HEK293 (cell line): Measurements from ENCODE around the gene ZDHHC3.

Experiments
- EGR2 ChIP-seq: fragments of 450-650 bp; formaldehyde crosslinking; IDR thresholded peaks from 2 replicates; pipeline ENCODE4 v1.5.1; 2016; ENCODE audit warnings: low read depth, missing biosample characterization, missing genetic modification characterization
- GLIS1 ChIP-seq: fragments of 450-650 bp; formaldehyde crosslinking; IDR thresholded peaks from 2 replicates; pipeline ENCODE4 v1.5.1; 2016; ENCODE audit warnings: missing biosample characterization, missing genetic modification characterization
- SCRT1 ChIP-seq: fragments of 450-650 bp; formaldehyde crosslinking; IDR thresholded peaks from 2 replicates; pipeline ENCODE4 v1.5.1; 2016; ENCODE audit warnings: missing biosample characterization, missing genetic modification characterization, borderline replicate concordance
- SP3 ChIP-seq: fragments of 450-650 bp; formaldehyde crosslinking; IDR thresholded peaks from 2 replicates; pipeline ENCODE4 v1.5.1; 2016; ENCODE audit warnings: missing biosample characterization, missing genetic modification characterization
- TRIM28 ChIP-seq: IDR thresholded peaks from 2 replicates; pipeline ENCODE4 v1.6.1; 2011; ENCODE audit warnings: low read length, control low read depth, borderline replicate concordance
- ZBTB1 ChIP-seq: fragments of 450-650 bp; formaldehyde crosslinking; IDR thresholded peaks from 2 replicates; pipeline ENCODE4 v1.5.1; 2016; ENCODE audit warnings: missing biosample characterization, missing genetic modification characterization
- ZBTB20 ChIP-seq: fragments of 450-650 bp; formaldehyde crosslinking; IDR thresholded peaks from 2 replicates; pipeline ENCODE4 v1.5.1; 2016; ENCODE audit warnings: missing biosample characterization, missing genetic modification characterization
- ZIC2 ChIP-seq: fragments of 450-650 bp; formaldehyde crosslinking; IDR thresholded peaks from 2 replicates; pipeline ENCODE4 v1.5.1; 2016; ENCODE audit warnings: missing biosample characterization, missing genetic modification characterization
- ZNF132 ChIP-seq: fragments of 450-650 bp; formaldehyde crosslinking; IDR thresholded peaks from 2 replicates; pipeline ENCODE4 v1.5.1; 2017; ENCODE audit warnings: missing biosample characterization, missing genetic modification characterization, borderline replicate concordance
- ZNF133 ChIP-seq: fragments of 450-650 bp; formaldehyde crosslinking; IDR thresholded peaks from 2 replicates; pipeline ENCODE4 v1.5.1; 2016; ENCODE audit warnings: missing biosample characterization, missing genetic modification characterization
- ZNF174 ChIP-seq: fragments of 450-650 bp; formaldehyde crosslinking; IDR thresholded peaks from 2 replicates; pipeline ENCODE4 v1.5.0; 2017; ENCODE audit warnings: missing biosample characterization, mild to moderate bottlenecking, missing genetic modification characterization
- ZNF223 ChIP-seq: fragments of 450-650 bp; formaldehyde crosslinking; IDR thresholded peaks from 2 replicates; pipeline ENCODE4 v1.5.1; 2016; ENCODE audit warnings: missing biosample characterization, missing genetic modification characterization
- ZNF354C ChIP-seq: fragments of 450-650 bp; formaldehyde crosslinking; IDR thresholded peaks from 2 replicates; pipeline ENCODE4 v1.5.1; 2016; ENCODE audit warnings: missing biosample characterization, missing genetic modification characterization, low read depth, borderline replicate concordance
- ZNF433 ChIP-seq: fragments of 450-650 bp; formaldehyde crosslinking; IDR thresholded peaks from 2 replicates; pipeline ENCODE4 v1.5.1; 2016; ENCODE audit warnings: missing biosample characterization, missing genetic modification characterization, low read depth
- ZNF549 ChIP-seq: fragments of 450-650 bp; IDR thresholded peaks from 2 replicates; pipeline ENCODE4 v1.5.1; 2018; ENCODE audit warnings: missing biosample characterization, missing genetic modification characterization, mild to moderate bottlenecking, inconsistent platforms, moderate library complexity
- ZNF561 ChIP-seq: fragments of 450-650 bp; IDR thresholded peaks from 2 replicates; pipeline ENCODE4 v1.5.1; 2018; ENCODE audit warnings: missing biosample characterization, missing genetic modification characterization, borderline replicate concordance
- ZNF792 ChIP-seq: fragments of 450-650 bp; formaldehyde crosslinking; IDR thresholded peaks from 2 replicates; pipeline ENCODE4 v1.5.1; 2016; ENCODE audit warnings: missing biosample characterization, missing genetic modification characterization
- TF ChIP-seq, protein P1 (sequence below): fragments of 450-650 bp; IDR thresholded peaks from 2 replicates; pipeline ENCODE4 v1.5.1; 2018; ENCODE audit warnings: missing biosample characterization, missing genetic modification characterization
- TF ChIP-seq, protein P2 (sequence below): fragments of 450-650 bp; formaldehyde crosslinking; conservative IDR thresholded peaks from 2 replicates; pipeline ENCODE4 v1.5.1; 2016; ENCODE audit warnings: low read depth, missing biosample characterization, missing genetic modification characterization
- TF ChIP-seq, protein P3 (sequence below): fragments of 450-650 bp; formaldehyde crosslinking; IDR thresholded peaks from 2 replicates; pipeline ENCODE4 v1.5.1; 2016; ENCODE audit warnings: missing biosample characterization, missing genetic modification characterization
- TF ChIP-seq, protein P4 (sequence below): sonication (generic); formaldehyde crosslinking; IDR thresholded peaks from 2 replicates; pipeline ENCODE4 v1.8.1; 2022; ENCODE audit warnings: mild to moderate bottlenecking, moderate library complexity, missing genetic modification reagents
- TF ChIP-seq, protein P5 (sequence below): fragments of 450-650 bp; formaldehyde crosslinking; IDR thresholded peaks from 2 replicates; pipeline ENCODE4 v1.5.1; 2016; ENCODE audit warnings: missing biosample characterization, missing genetic modification characterization
- TF ChIP-seq, protein P6 (sequence below): fragments of 450-650 bp; formaldehyde crosslinking; IDR thresholded peaks from 2 replicates; pipeline ENCODE4 v1.5.1; 2016; ENCODE audit warnings: missing biosample characterization, missing genetic modification characterization
- TF ChIP-seq, protein P7 (sequence below): fragments of 450-650 bp; formaldehyde crosslinking; IDR thresholded peaks from 2 replicates; pipeline ENCODE4 v1.5.1; 2016; ENCODE audit warnings: missing biosample characterization, missing genetic modification characterization
- TF ChIP-seq, protein P8 (sequence below): fragments of 450-650 bp; formaldehyde crosslinking; IDR thresholded peaks from 2 replicates; pipeline ENCODE4 v1.5.1; 2016; ENCODE audit warnings: missing biosample characterization, missing genetic modification characterization, low read depth

The ZDHHC3 gene

DNA sequence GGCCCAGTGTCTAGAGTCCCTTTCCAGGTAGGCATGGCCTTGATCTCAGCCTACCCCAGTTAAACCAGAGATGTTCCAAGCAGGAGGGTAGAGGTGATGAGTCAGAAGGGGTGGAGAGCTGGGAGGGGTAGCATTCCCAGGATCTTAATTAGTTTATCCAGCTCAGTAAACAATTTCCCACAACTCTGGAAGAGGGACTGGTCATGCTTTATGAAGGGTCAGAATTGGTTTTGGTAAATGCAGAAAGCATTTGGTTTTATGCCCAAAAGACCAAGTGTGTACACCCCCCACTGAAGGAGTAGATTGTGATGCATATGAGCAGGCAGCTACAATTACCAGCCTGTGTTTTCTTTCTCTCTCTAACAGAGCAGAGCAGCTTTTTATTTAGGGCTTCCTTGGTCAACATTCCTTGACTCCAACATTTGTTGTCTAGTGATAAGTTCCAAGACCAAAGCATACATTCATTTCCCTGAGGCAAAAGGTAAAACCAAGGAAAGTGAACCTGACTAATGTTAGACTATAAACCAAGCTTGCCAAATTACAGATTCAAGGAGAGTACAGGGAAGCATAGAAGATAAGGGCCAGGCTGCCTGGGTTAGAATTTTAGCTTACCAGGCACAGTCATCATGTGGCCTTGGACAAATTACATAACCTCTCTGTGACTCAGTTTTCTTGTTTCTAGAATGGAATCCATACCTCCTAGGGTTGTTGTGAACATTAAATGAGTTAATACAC is 17.7 kb upstream of the ZDHHC3 start (continued):
- TF ChIP-seq, protein P1, sequence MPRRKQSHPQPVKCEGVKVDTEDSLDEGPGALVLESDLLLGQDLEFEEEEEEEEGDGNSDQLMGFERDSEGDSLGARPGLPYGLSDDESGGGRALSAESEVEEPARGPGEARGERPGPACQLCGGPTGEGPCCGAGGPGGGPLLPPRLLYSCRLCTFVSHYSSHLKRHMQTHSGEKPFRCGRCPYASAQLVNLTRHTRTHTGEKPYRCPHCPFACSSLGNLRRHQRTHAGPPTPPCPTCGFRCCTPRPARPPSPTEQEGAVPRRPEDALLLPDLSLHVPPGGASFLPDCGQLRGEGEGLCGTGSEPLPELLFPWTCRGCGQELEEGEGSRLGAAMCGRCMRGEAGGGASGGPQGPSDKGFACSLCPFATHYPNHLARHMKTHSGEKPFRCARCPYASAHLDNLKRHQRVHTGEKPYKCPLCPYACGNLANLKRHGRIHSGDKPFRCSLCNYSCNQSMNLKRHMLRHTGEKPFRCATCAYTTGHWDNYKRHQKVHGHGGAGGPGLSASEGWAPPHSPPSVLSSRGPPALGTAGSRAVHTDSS (tag by site-specific recombination), result no peak
- TF ChIP-seq GLIS1, result peak; percentile 89
- no peak for TF ChIP-seq ZNF792 (tag by site-specific recombination)
- TF ChIP-seq, protein P2, sequence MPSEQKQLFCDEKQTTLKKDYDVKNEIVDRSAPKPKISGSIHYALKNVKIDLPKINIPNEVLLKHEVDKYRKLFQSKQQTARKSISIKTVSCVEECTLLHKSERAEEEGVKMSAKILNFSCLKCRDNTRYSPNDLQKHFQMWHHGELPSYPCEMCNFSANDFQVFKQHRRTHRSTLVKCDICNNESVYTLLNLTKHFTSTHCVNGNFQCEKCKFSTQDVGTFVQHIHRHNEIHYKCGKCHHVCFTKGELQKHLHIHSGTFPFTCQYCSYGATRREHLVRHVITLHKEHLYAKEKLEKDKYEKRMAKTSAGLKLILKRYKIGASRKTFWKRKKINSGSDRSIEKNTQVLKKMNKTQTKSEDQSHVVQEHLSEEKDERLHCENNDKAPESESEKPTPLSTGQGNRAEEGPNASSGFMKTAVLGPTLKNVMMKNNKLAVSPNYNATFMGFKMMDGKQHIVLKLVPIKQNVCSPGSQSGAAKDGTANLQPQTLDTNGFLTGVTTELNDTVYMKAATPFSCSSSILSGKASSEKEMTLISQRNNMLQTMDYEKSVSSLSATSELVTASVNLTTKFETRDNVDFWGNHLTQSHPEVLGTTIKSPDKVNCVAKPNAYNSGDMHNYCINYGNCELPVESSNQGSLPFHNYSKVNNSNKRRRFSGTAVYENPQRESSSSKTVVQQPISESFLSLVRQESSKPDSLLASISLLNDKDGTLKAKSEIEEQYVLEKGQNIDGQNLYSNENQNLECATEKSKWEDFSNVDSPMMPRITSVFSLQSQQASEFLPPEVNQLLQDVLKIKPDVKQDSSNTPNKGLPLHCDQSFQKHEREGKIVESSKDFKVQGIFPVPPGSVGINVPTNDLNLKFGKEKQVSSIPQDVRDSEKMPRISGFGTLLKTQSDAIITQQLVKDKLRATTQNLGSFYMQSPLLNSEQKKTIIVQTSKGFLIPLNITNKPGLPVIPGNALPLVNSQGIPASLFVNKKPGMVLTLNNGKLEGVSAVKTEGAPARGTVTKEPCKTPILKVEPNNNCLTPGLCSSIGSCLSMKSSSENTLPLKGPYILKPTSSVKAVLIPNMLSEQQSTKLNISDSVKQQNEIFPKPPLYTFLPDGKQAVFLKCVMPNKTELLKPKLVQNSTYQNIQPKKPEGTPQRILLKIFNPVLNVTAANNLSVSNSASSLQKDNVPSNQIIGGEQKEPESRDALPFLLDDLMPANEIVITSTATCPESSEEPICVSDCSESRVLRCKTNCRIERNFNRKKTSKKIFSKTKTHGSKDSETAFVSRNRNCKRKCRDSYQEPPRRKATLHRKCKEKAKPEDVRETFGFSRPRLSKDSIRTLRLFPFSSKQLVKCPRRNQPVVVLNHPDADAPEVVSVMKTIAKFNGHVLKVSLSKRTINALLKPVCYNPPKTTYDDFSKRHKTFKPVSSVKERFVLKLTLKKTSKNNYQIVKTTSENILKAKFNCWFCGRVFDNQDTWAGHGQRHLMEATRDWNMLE (tag by site-specific recombination), result no peak
- TF ChIP-seq ZNF132, result no peak
- TF ChIP-seq, protein P3, sequence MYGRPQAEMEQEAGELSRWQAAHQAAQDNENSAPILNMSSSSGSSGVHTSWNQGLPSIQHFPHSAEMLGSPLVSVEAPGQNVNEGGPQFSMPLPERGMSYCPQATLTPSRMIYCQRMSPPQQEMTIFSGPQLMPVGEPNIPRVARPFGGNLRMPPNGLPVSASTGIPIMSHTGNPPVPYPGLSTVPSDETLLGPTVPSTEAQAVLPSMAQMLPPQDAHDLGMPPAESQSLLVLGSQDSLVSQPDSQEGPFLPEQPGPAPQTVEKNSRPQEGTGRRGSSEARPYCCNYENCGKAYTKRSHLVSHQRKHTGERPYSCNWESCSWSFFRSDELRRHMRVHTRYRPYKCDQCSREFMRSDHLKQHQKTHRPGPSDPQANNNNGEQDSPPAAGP (tag by site-specific recombination), result no peak
- TF ChIP-seq ZNF433, result no peak
- no peak for TF ChIP-seq ZBTB1 (tag by site-specific recombination)
- TF ChIP-seq, protein P4, sequence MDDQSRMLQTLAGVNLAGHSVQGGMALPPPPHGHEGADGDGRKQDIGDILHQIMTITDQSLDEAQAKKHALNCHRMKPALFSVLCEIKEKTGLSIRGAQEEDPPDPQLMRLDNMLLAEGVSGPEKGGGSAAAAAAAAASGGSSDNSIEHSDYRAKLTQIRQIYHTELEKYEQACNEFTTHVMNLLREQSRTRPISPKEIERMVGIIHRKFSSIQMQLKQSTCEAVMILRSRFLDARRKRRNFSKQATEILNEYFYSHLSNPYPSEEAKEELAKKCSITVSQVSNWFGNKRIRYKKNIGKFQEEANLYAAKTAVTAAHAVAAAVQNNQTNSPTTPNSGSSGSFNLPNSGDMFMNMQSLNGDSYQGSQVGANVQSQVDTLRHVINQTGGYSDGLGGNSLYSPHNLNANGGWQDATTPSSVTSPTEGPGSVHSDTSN (CRISPR knock-in tag), result no peak
- TF ChIP-seq ZBTB20 (tag by site-specific recombination), result no peak
- peak; percentile 17; the same call in 1 of the 2 replicates for TF ChIP-seq TRIM28
- TF ChIP-seq EGR2, result no peak
- no peak for TF ChIP-seq ZNF561
- TF ChIP-seq, protein P5, sequence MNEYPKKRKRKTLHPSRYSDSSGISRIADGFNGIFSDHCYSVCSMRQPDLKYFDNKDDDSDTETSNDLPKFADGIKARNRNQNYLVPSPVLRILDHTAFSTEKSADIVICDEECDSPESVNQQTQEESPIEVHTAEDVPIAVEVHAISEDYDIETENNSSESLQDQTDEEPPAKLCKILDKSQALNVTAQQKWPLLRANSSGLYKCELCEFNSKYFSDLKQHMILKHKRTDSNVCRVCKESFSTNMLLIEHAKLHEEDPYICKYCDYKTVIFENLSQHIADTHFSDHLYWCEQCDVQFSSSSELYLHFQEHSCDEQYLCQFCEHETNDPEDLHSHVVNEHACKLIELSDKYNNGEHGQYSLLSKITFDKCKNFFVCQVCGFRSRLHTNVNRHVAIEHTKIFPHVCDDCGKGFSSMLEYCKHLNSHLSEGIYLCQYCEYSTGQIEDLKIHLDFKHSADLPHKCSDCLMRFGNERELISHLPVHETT (tag by site-specific recombination), result no peak
- no peak for TF ChIP-seq SP3 (tag by site-specific recombination)
- no peak for TF ChIP-seq ZNF549 (tag by site-specific recombination)
- no peak for TF ChIP-seq ZNF223
- TF ChIP-seq, protein P6, sequence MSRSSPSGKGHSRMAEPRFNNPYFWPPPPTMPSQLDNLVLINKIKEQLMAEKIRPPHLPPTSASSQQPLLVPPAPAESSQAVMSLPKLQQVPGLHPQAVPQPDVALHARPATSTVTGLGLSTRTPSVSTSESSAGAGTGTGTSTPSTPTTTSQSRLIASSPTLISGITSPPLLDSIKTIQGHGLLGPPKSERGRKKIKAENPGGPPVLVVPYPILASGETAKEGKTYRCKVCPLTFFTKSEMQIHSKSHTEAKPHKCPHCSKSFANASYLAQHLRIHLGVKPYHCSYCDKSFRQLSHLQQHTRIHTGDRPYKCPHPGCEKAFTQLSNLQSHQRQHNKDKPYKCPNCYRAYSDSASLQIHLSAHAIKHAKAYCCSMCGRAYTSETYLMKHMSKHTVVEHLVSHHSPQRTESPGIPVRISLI, result no peak
- TF ChIP-seq, protein P7, sequence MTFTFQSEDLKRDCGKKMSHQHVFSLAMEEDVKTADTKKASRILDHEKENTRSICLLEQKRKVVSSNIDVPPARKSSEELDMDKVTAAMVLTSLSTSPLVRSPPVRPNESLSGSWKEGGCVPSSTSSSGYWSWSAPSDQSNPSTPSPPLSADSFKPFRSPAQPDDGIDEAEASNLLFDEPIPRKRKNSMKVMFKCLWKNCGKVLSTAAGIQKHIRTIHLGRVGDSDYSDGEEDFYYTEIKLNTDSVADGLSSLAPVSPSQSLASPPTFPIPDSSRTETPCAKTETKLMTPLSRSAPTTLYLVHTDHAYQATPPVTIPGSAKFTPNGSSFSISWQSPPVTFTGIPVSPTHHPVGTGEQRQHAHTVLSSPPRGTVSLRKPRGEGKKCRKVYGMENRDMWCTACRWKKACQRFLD (tag by site-specific recombination), result no peak
- no peak for TF ChIP-seq ZNF354C (tag by site-specific recombination)
- TF ChIP-seq, protein P8, sequence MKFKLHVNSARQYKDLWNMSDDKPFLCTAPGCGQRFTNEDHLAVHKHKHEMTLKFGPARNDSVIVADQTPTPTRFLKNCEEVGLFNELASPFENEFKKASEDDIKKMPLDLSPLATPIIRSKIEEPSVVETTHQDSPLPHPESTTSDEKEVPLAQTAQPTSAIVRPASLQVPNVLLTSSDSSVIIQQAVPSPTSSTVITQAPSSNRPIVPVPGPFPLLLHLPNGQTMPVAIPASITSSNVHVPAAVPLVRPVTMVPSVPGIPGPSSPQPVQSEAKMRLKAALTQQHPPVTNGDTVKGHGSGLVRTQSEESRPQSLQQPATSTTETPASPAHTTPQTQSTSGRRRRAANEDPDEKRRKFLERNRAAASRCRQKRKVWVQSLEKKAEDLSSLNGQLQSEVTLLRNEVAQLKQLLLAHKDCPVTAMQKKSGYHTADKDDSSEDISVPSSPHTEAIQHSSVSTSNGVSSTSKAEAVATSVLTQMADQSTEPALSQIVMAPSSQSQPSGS (tag by site-specific recombination), result no peak
- TF ChIP-seq ZNF133 (tag by site-specific recombination), result no peak
- TF ChIP-seq ZNF174 (tag by site-specific recombination), result no peak
- TF ChIP-seq SCRT1 (tag by site-specific recombination), result no peak
- no peak for TF ChIP-seq ZIC2 (tag by site-specific recombination)
